Gastrocnemius medialis (tissue), 4 donors: Measurements from ENCODE around the gene INAVA.

Experiments used
- POLR2A ChIP-seq, 2 donors: fragments of 450-650 bp; IDR thresholded peaks; one replicate each; pipeline ENCODE4 v1.6.1; 2017; ENCODE audit warnings: antibody characterized with exemption in 2 of 2, mild to moderate bottlenecking in 2 of 2, moderate library complexity in 2 of 2
- TF ChIP-seq, protein P1 (sequence below), 5 experiments: fragments of 450-650 bp in 3 of 5; fragments of 200-600 bp in 2 of 5; sonication (generic) in 2 of 5; IDR thresholded peaks in 4 of 5; conservative IDR thresholded peaks in 1 of 5; 1 replicate in 4 of 5; 2 replicates in 1 of 5; pipeline ENCODE4 v1.5.1; 2016 to 2019; ENCODE audit warnings: antibody characterized with exemption in 5 of 5, mild to moderate bottlenecking in 3 of 5, moderate library complexity in 3 of 5

GRCh38 chr1:200908191-200908868 is 13.6 kb downstream of the INAVA start:
- TF ChIP-seq, protein P1, sequence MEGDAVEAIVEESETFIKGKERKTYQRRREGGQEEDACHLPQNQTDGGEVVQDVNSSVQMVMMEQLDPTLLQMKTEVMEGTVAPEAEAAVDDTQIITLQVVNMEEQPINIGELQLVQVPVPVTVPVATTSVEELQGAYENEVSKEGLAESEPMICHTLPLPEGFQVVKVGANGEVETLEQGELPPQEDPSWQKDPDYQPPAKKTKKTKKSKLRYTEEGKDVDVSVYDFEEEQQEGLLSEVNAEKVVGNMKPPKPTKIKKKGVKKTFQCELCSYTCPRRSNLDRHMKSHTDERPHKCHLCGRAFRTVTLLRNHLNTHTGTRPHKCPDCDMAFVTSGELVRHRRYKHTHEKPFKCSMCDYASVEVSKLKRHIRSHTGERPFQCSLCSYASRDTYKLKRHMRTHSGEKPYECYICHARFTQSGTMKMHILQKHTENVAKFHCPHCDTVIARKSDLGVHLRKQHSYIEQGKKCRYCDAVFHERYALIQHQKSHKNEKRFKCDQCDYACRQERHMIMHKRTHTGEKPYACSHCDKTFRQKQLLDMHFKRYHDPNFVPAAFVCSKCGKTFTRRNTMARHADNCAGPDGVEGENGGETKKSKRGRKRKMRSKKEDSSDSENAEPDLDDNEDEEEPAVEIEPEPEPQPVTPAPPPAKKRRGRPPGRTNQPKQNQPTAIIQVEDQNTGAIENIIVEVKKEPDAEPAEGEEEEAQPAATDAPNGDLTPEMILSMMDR (IDR thresholded peaks at IDR 0.05 in 4 of 5, conservative IDR thresholded peaks at IDR 0.05 in 1 of 5), result no peak
- TF ChIP-seq POLR2A (IDR thresholded peaks at IDR 0.05), result no peak
